Liver (tissue), 9 donors: ENCODE results near the gene RGCC. TPM values are rescaled to one million over a fixed set of nuclear protein-coding genes. Genes with fewer than 3 reads are reported as not detected.
"Not testable (repeated sequence)": the region's sequence is repeated elsewhere in the genome, so short reads cannot be mapped to it uniquely, and the experiment has no call there.

Experiments used
- DNase-seq: peaks from one replicate; pipeline ENCODE4 v3.0.0-alpha.2; 2017; ENCODE audit warnings: low spot score
- H3K27ac ChIP-seq, 2 donors: one replicate each; pipeline ENCODE4 v1.7.0; 2013; ENCODE audit warnings: inconsistent platforms in 2 of 2, low read length in 2 of 2, control low read depth in 1 of 2, low read depth in 1 of 2, mild to moderate bottlenecking in 1 of 2
- H3K27me3 ChIP-seq, 4 donors: one replicate each; pipeline versions ENCODE4 v1.6.1 to v1.7.0; 2013; ENCODE audit warnings: low read length in 3 of 4, inconsistent platforms in 1 of 4, mild to moderate bottlenecking in 1 of 4, moderate library complexity in 1 of 4; ENCODE audit not compliant: control insufficient read depth in 4 of 4, insufficient read depth in 4 of 4
- H3K36me3 ChIP-seq, 4 donors: one replicate each; pipeline versions ENCODE4 v1.6.1 to v1.7.0; 2013; ENCODE audit warnings: low read length in 3 of 4, mild to moderate bottlenecking in 3 of 4, low read depth in 1 of 4, moderate library complexity in 1 of 4; ENCODE audit not compliant: control insufficient read depth in 4 of 4, insufficient read depth in 3 of 4
- H3K4me1 ChIP-seq, 4 donors: one replicate each; pipeline versions ENCODE4 v1.6.1 to v1.7.0; 2013; ENCODE audit warnings: low read length in 3 of 4, mild to moderate bottlenecking in 3 of 4, moderate library complexity in 1 of 4; ENCODE audit not compliant: control insufficient read depth in 4 of 4, insufficient read depth in 4 of 4
- H3K4me3 ChIP-seq, 3 donors: one replicate each; pipeline versions ENCODE4 v1.6.1 to v1.7.0; 2013; ENCODE audit warnings: low read length in 3 of 3, control low read depth in 1 of 3, low read depth in 1 of 3, mild to moderate bottlenecking in 1 of 3
- H3K9ac ChIP-seq, 2 donors: one replicate each; pipeline ENCODE4 v1.7.0; 2013; ENCODE audit warnings: low read length in 2 of 2, mild to moderate bottlenecking in 2 of 2, moderate library complexity in 2 of 2, control low read depth in 1 of 2, low read depth in 1 of 2
- H3K9me3 ChIP-seq, 4 donors: one replicate each; pipeline versions ENCODE4 v1.6.1 to v1.7.0; 2013; ENCODE audit warnings: low read length in 3 of 4; ENCODE audit not compliant: control insufficient read depth in 4 of 4
- ATF3 ChIP-seq: IDR thresholded peaks from 2 replicates; pipeline ENCODE4 v1.6.1; 2016; ENCODE audit warnings: antibody characterized with exemption
- CTCF ChIP-seq: fragments of 150-350 bp; IDR thresholded peaks from 2 replicates; pipeline ENCODE4 v1.5.1; 2017; ENCODE audit warnings: improper control_type of control experiment, low read depth, low read length; ENCODE audit not compliant: missing input control
- FOXA1 ChIP-seq: IDR thresholded peaks from 2 replicates; pipeline ENCODE4 v1.6.1; 2016; ENCODE audit warnings: antibody characterized with exemption
- FOXA2 ChIP-seq: IDR thresholded peaks from 2 replicates; pipeline ENCODE4 v1.6.1; 2016; ENCODE audit warnings: antibody characterized with exemption
- GABPA ChIP-seq, 2 donors: IDR thresholded peaks in 1 of 2; conservative IDR thresholded peaks in 1 of 2; 2 replicates each; pipeline ENCODE4 v1.6.1; 2016; ENCODE audit warnings: antibody characterized with exemption in 2 of 2, mild to moderate bottlenecking in 1 of 2, moderate library complexity in 1 of 2
- HNF4A ChIP-seq, 2 donors: conservative IDR thresholded peaks; 2 replicates each; pipeline ENCODE4 v1.6.1; 2016; ENCODE audit warnings: antibody characterized with exemption in 2 of 2, mild to moderate bottlenecking in 2 of 2
- HNF4G ChIP-seq: IDR thresholded peaks from 2 replicates; pipeline ENCODE4 v1.6.1; 2016; ENCODE audit warnings: antibody characterized with exemption
- RAD21 ChIP-seq, 2 donors: IDR thresholded peaks; 2 replicates each; pipeline ENCODE4 v1.6.1; 2016; ENCODE audit warnings: antibody characterized with exemption in 2 of 2, mild to moderate bottlenecking in 2 of 2
- SP1 ChIP-seq: IDR thresholded peaks from 2 replicates; pipeline ENCODE4 v1.6.1; 2018; ENCODE audit warnings: antibody characterized with exemption, mild to moderate bottlenecking
- TAF1 ChIP-seq: conservative IDR thresholded peaks from 2 replicates; pipeline ENCODE4 v1.6.1; 2016; ENCODE audit warnings: antibody characterized with exemption, mild to moderate bottlenecking
- ZBTB33 ChIP-seq: IDR thresholded peaks from 2 replicates; pipeline ENCODE4 v1.6.1; 2016; ENCODE audit warnings: antibody characterized with exemption
- WGBS: extraction: QIAGEN DNeasy Blood & Tissue Kit; methylation state at CpG from one replicate; pipeline ENCODE4 v1.1.7; 2013; 5-methylcytosine and 5-hydroxymethylcytosine counted together
- polyA plus RNA-seq, 2 donors: library from polyadenylated mRNA; stranded (reverse) in 1 of 2; unstranded in 1 of 2; fragments of 200-250 nt in 1 of 2; fragments of >200 nt in 1 of 2; fragmentation: Nextera tagmentation in 1 of 2; extraction: Ambion mirVana in 1 of 2; gene quantifications; one replicate each; pipeline versions ENCODE4 v1.2.1 to v1.2.3, GENCODE V29; 2013 to 2015
- total RNA-seq, 2 donors: library from RNA; depleted of rRNA; stranded (reverse); fragments of >200 nt; gene quantifications; one replicate each; pipeline ENCODE4 v1.2.3, GENCODE V29; 2014
- donor health status: healthy.
- donor health status: healthy.
- donor health status: healthy.
- donor health status: healthy.
- donor health status: healthy.

The RGCC gene
- total and polyA plus RNA-seq, 4 donors = 0.59 to 96.7 (median 1.3) TPM

- H3K9ac ChIP-seq = no peak overlapping the region
- peaks cover 0 to 5% (median 0%) of the 10 kb centered on the region in 4 donors for H3K9me3 ChIP-seq
- H3K36me3 ChIP-seq = no peaks in the 10 kb centered on the region
- H3K27me3 ChIP-seq = peaks cover 0 to 6% (median 0%) of the 10 kb centered on the region in 4 donors
- TF ChIP-seq ATF3 = no peak
- no peak for TF ChIP-seq HNF4A (conservative IDR thresholded peaks at IDR 0.05)
- no peak for DNase-seq
- H3K4me1 ChIP-seq = peaks cover 0 to 5% (median 0%) of the 10 kb centered on the region in 4 donors
- no peak overlapping the region for H3K4me3 ChIP-seq
- WGBS = 46% methylated on average over 16 of the region's 17 CpGs
- H3K27ac ChIP-seq = no peak overlapping the region
Measured at GRCh38 chr13:41427666-41428065, 29.7 kb upstream of the RGCC start.

- no peak for DNase-seq
- no peak overlapping the region for H3K4me3 ChIP-seq
- H3K4me1 ChIP-seq = peaks cover 0 to 5% (median 0%) of the 10 kb centered on the region in 4 donors
- no peak for TF ChIP-seq SP1
- no peak for TF ChIP-seq FOXA2
- peak in 1 of 2 donors; percentile 31 for TF ChIP-seq RAD21 (IDR thresholded peaks at IDR 0.05)
- H3K36me3 ChIP-seq = no peaks in the 10 kb centered on the region
- H3K27ac ChIP-seq = no peak overlapping the region
- H3K27me3 ChIP-seq = peaks cover 0 to 6% (median 0%) of the 10 kb centered on the region in 4 donors
- peaks cover 0 to 5% (median 0%) of the 10 kb centered on the region in 4 donors for H3K9me3 ChIP-seq
- no peak overlapping the region for H3K9ac ChIP-seq
- 16% methylated on average over 32 of the region's 32 CpGs for WGBS
Measured at GRCh38 chr13:41428155-41428554, 29.2 kb upstream of the RGCC start.

- H3K9me3 ChIP-seq, H3K36me3 ChIP-seq, H3K27me3 ChIP-seq, H3K9ac ChIP-seq, DNase-seq, H3K27ac ChIP-seq, H3K4me1 ChIP-seq, H3K4me3 ChIP-seq: not testable (repeated sequence)
- WGBS = 86% methylated on average over 6 of the region's 6 CpGs
Measured at GRCh38 chr13:41434030-41434429, 23.3 kb upstream of the RGCC start.

- H3K9me3 ChIP-seq = no peaks in the 10 kb centered on the region
- H3K27me3 ChIP-seq = no peaks in the 10 kb centered on the region
- DNase-seq = no peak
- H3K4me3 ChIP-seq = no peak overlapping the region
- TF ChIP-seq GABPA (IDR thresholded peaks at IDR 0.05 in 1 of 2, conservative IDR thresholded peaks at IDR 0.05 in 1 of 2) (no peak), HNF4A (conservative IDR thresholded peaks at IDR 0.05) (no peak), HNF4G (no peak), TAF1 (no peak), RAD21 (IDR thresholded peaks at IDR 0.05) (no peak), SP1 (no peak), CTCF (no peak), ATF3 (no peak), FOXA2 (no peak), ZBTB33 (no peak), FOXA1 (no peak)
- no peak overlapping the region for H3K9ac ChIP-seq
- no peaks in the 10 kb centered on the region for H3K36me3 ChIP-seq
- H3K27ac ChIP-seq = no peak overlapping the region
- no peaks in the 10 kb centered on the region for H3K4me1 ChIP-seq
- WGBS = 72% methylated on average over 6 of the region's 6 CpGs
Measured at GRCh38 chr13:41434831-41435520, 22.4 kb upstream of the RGCC start.
